Endothelial cell of umbilical vein (primary cell): Measurements from ENCODE around the gene GLIS2. TPM values are rescaled to one million over a fixed set of nuclear protein-coding genes. Genes with fewer than 3 reads are reported as not detected.

ENCODE experiments used
- BruUV-seq: library from RNA; stranded (reverse); fragments of 400-500 nt; replicated peaks from 2 replicates; lab custom pipeline; 2021; lab: Mats Ljungman, UMichigan
- CTCF ChIA-PET: fragments of 300-600, 350-600 bp; sonication (Branson Sonifier 250); formaldehyde crosslinking; loops from one replicate; lab custom pipeline; 2021; ENCODE audit warnings: antibody characterized with exemption, inconsistent platforms; lab: Charles Lee
- POLR2A ChIA-PET: fragments of 300-600, 350-600 bp; sonication (Branson Sonifier 250); formaldehyde crosslinking; loops from one replicate; lab custom pipeline; 2021; ENCODE audit warnings: antibody characterized with exemption, inconsistent platforms; lab: Charles Lee
- DNase-seq: peaks from one replicate; pipeline ENCODE4 v3.0.0-alpha.2; 2011; ENCODE audit warnings: low read depth, low spot score
- FAIRE-seq: peaks from 2 replicates; lab custom pipeline; 2011; peaks lifted over from hg19 to GRCh38; lab: Jason Lieb, UNC
- H2AFZ ChIP-seq: 2 replicates; pipeline ENCODE4 v1.6.0; 2012; ENCODE audit warnings: low read depth, low read length, control low read depth, inconsistent platforms
- H3K27ac ChIP-seq: 2 replicates; pipeline ENCODE4 v1.5.1; 2011; ENCODE audit warnings: low read depth, mild to moderate bottlenecking, control low read depth, low read length, moderate library complexity; ENCODE audit not compliant: insufficient read depth
- H3K27me3 ChIP-seq, 2 experiments: 2 replicates each; pipeline versions ENCODE4 v1.6.0 to v1.6.1; 2011; ENCODE audit warnings: low read length in 2 of 2, mixed read lengths in 1 of 2; ENCODE audit not compliant: control insufficient read depth in 2 of 2, insufficient read depth in 2 of 2
- H3K36me3 ChIP-seq, 2 experiments: 2 replicates in 1 of 2; 3 replicates in 1 of 2; pipeline ENCODE4 v1.5.1; 2011; ENCODE audit warnings: low read length in 2 of 2, mild to moderate bottlenecking in 1 of 2, moderate library complexity in 1 of 2; ENCODE audit not compliant: control insufficient read depth in 2 of 2, insufficient read depth in 2 of 2; ENCODE audit errors: extremely low read depth in 1 of 2
- H3K4me1 ChIP-seq: 3 replicates; pipeline ENCODE4 v1.5.1; 2011; ENCODE audit warnings: mild to moderate bottlenecking, low read length; ENCODE audit not compliant: control insufficient read depth, insufficient read depth; ENCODE audit errors: extremely low read depth
- H3K4me2 ChIP-seq: 2 replicates; pipeline ENCODE4 v1.6.1; 2011; ENCODE audit warnings: low read length, control low read depth, mixed read lengths; ENCODE audit not compliant: insufficient read depth
- H3K4me3 ChIP-seq, 3 experiments: fragments of 200-600 bp in 1 of 3; sonication (generic), shearing (Covaris generic) in 1 of 3; replicated peaks in 1 of 3; 2 replicates each; pipeline ENCODE4 v1.5.1; 2011 to 2016; ENCODE audit warnings: control low read depth in 3 of 3, low read length in 3 of 3, mild to moderate bottlenecking in 2 of 3, inconsistent platforms in 1 of 3, low read depth in 1 of 3, moderate library complexity in 1 of 3; ENCODE audit not compliant: insufficient read depth in 1 of 3
- H3K79me2 ChIP-seq: 2 replicates; pipeline ENCODE4 v1.6.0; 2012; ENCODE audit warnings: low read length, inconsistent platforms; ENCODE audit not compliant: control insufficient read depth, insufficient read depth
- H3K9ac ChIP-seq: replicated peaks from 2 replicates; pipeline ENCODE3; 2011; ENCODE audit warnings: low read length, control low read depth; ENCODE audit not compliant: insufficient read depth; ENCODE audit errors: extremely low read depth
- H3K9me1 ChIP-seq: replicated peaks from 3 replicates; pipeline ENCODE4 v1.6.0; 2011; ENCODE audit warnings: mild to moderate bottlenecking, low read length; ENCODE audit not compliant: control insufficient read depth, insufficient read depth; ENCODE audit errors: extremely low read depth
- H3K9me3 ChIP-seq: replicated peaks from 2 replicates; pipeline ENCODE4 v1.5.1; 2012; ENCODE audit warnings: low read length, inconsistent platforms; ENCODE audit not compliant: control insufficient read depth, insufficient read depth
- H4K20me1 ChIP-seq: replicated peaks from 2 replicates; pipeline ENCODE3; 2011; ENCODE audit warnings: mild to moderate bottlenecking, low read length; ENCODE audit not compliant: control insufficient read depth, insufficient read depth; ENCODE audit errors: extremely low read depth
- CTCF ChIP-seq, 2 donors: IDR thresholded peaks; 1 replicate in 1 of 2; 2 replicates in 1 of 2; pipeline ENCODE4 v1.5.1; 2011; ENCODE audit warnings: low read length in 2 of 2, mild to moderate bottlenecking in 2 of 2, moderate library complexity in 2 of 2, control low read depth in 1 of 2, inconsistent platforms in 1 of 2, low read depth in 1 of 2; ENCODE audit not compliant: insufficient read depth in 1 of 2; ENCODE audit errors: extremely low read depth in 1 of 2
- GATA2 ChIP-seq: IDR thresholded peaks from 2 replicates; pipeline ENCODE4 v1.7.0; 2011; ENCODE audit warnings: low read depth, mild to moderate bottlenecking, moderate library complexity, mixed read lengths, low read length; ENCODE audit not compliant: insufficient read length, insufficient read depth
- JUN ChIP-seq: IDR thresholded peaks from 2 replicates; pipeline ENCODE4 v1.6.1; 2011; ENCODE audit warnings: borderline replicate concordance, low read depth; ENCODE audit not compliant: insufficient read length, insufficient read depth
- MAX ChIP-seq: IDR thresholded peaks from 2 replicates; pipeline ENCODE4 v1.6.1; 2011; ENCODE audit not compliant: insufficient read depth, insufficient read length
- MYC ChIP-seq: IDR thresholded peaks from one replicate; pipeline ENCODE4 v1.6.1; 2011; ENCODE audit warnings: mild to moderate bottlenecking, low read depth, low read length
- POLR2A ChIP-seq: IDR thresholded peaks from 2 replicates; pipeline ENCODE4 v1.6.1; 2012; ENCODE audit warnings: low read depth, mild to moderate bottlenecking, control low read depth, low read length
- dilution Hi-C: fragments of 300-500 bp; cut with MboI; formaldehyde crosslinking; loops from one replicate; pipeline ENCODE4 v1.15.0; 2019; ENCODE audit warnings: low sequenced_read_pairs; ENCODE audit not compliant: extremely low pct_ligation_motif_present
- intact Hi-C: fragments of 100-400 bp; cut with micrococcal nuclease; formaldehyde crosslinking; loops from one replicate; pipeline ENCODE4 v1.10.0; 2022
- polyA plus RNA-seq, 4 experiments: library from polyadenylated mRNA; depleted of rRNA in 3 of 4; stranded (reverse) in 3 of 4; unstranded in 1 of 4; fragments of >200 nt; gene quantifications; 2 replicates each; pipeline versions ENCODE4 v1.2.1 to v1.2.3, GENCODE V29; 2011 to 2012; ENCODE audit warnings: missing spikeins in 1 of 4
- total RNA-seq: library from RNA; stranded (reverse); gene quantifications from 2 replicates; pipeline ENCODE4 v1.2.3, GENCODE V29; 2021

GLIS2 gene
- total and polyA plus RNA-seq, 2 donors (not counting 3 experiments of a cell fraction or from before 2014, with no cell fraction given), result 4.6 to 10.1 TPM

- no peaks in the 10 kb centered on the region for H3K4me1 ChIP-seq
- intact Hi-C loops, result no loop called here
- ChIA-PET CTCF (no interaction called here), POLR2A (interaction anchor here (0.7 kb wide), 1 partner anchor 174 kb away, joined by 8 read pairs; no protein-coding TSS in a partner anchor)
- no peaks in the 10 kb centered on the region for H3K9me3 ChIP-seq
- no peaks in the 10 kb centered on the region for H3K9me1 ChIP-seq
- no peak overlapping the region for H3K4me3 ChIP-seq
- H3K36me3 ChIP-seq, result peaks cover 0 to 17% of the 10 kb centered on the region in 2 experiments
- no peaks in the 10 kb centered on the region for H3K79me2 ChIP-seq
- H4K20me1 ChIP-seq, result no peaks in the 10 kb centered on the region
- TF ChIP-seq POLR2A (no peak), CTCF (IDR thresholded peaks at IDR 0.05; ENCODE audit: extremely low read depth in 1 of 2, insufficient read depth in 1 of 2, low read depth in 1 of 2, low read length in 2 of 2) (no peak), JUN (no peak), GATA2 (no peak), MYC (no peak), MAX (no peak)
- BruUV-seq, result no TSS peak
- H3K27me3 ChIP-seq, result no peaks in the 10 kb centered on the region
- no peak overlapping the region for H3K4me2 ChIP-seq
- no peak overlapping the region for H2AFZ ChIP-seq
- FAIRE-seq (no peak), DNase-seq (no peak)
- dilution Hi-C loops, result no loop called here
- H3K9ac ChIP-seq, result no peak overlapping the region
- no peak overlapping the region for H3K27ac ChIP-seq
Observed at GRCh38 chr16:4366016-4366415, 50.1 kb downstream of the GLIS2 start.
